ENCODE measurements around the gene CACNA2D2. TPM values are rescaled to one million over a fixed set of nuclear protein-coding genes. Genes with fewer than 3 reads are reported as not detected.

The CACNA2D2 gene
- total RNA-seq, 2 donors from 2014 or later: 1.3 TPM

DNA sequence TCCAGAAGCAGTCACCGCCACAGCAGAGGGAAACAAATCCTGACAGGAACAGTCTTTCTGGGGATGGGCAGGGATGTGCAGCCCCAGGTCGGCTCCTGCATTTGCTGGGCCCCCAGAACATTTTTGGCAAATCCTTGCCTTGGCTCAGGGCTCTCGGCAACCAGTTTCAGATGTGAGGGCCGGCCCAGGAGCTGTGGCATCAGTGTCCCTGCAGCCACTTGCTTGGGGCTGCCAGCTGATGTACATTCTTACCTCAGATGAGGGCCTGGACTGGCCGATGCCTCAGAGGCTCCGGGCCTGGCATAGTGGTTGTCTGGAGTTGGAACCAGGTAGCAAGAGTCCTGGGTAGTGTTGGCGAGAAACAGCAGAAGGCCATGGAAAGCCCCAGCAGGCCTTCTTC lies 148.6 kb downstream of the CACNA2D2 start:
- no peak overlapping the region for H3K27ac ChIP-seq
- no peak for ATAC-seq
- H3K27me3 ChIP-seq: no peaks in the 10 kb centered on the region
- H3K9me3 ChIP-seq: no peaks in the 10 kb centered on the region
- DNase-seq: no peak
- 83 to 95% methylated on average over 3 to 7 of the region's 7 CpGs for WGBS, 2 donors
- H3K4me1 ChIP-seq: peaks cover 52% of the 10 kb centered on the region
- H3K36me3 ChIP-seq (replicated peaks in 1 of 2; ENCODE audit: insufficient read depth in 1 of 2, low read depth in 2 of 2): peaks cover 13 to 14% of the 10 kb centered on the region in 2 donors
- intact Hi-C loops (cut with DNase I): no loop called here
- H3K4me3 ChIP-seq: no peak overlapping the region
- TF ChIP-seq, protein P1, sequence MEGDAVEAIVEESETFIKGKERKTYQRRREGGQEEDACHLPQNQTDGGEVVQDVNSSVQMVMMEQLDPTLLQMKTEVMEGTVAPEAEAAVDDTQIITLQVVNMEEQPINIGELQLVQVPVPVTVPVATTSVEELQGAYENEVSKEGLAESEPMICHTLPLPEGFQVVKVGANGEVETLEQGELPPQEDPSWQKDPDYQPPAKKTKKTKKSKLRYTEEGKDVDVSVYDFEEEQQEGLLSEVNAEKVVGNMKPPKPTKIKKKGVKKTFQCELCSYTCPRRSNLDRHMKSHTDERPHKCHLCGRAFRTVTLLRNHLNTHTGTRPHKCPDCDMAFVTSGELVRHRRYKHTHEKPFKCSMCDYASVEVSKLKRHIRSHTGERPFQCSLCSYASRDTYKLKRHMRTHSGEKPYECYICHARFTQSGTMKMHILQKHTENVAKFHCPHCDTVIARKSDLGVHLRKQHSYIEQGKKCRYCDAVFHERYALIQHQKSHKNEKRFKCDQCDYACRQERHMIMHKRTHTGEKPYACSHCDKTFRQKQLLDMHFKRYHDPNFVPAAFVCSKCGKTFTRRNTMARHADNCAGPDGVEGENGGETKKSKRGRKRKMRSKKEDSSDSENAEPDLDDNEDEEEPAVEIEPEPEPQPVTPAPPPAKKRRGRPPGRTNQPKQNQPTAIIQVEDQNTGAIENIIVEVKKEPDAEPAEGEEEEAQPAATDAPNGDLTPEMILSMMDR (IDR thresholded peaks at IDR 0.05): no peak
- TF ChIP-seq POLR2A (IDR thresholded peaks at IDR 0.05): no peak

DNA sequence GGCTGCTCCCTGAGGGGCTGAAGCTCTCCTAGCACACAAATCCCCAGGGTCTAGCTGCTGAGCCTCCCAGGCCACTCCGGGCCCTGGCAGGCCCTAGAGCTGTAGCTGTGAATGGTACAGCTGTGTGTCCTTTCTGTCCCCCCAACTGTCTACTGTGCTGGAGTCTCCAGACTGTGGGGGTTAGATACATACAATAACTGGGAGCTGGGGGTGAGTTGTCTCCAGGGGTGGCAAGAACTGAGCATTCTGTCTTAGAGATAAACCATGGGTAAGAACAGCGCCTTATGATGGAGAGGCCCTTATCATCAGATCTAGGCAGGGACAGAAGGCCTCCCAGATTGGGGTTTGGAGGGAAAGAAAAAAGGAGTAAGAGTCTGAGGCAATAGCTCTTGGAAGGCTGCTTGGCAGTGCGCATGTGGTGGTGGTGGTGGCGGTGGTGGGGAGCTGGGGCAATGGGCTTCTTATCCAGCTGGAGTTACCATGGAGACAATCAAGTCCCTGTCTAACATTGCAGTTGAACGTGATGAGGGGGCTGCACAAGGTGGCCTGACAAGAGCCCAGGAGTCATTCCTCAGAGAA lies 149.2 kb downstream of the CACNA2D2 start:
- H3K4me3 ChIP-seq: no peak overlapping the region
- no peak for ATAC-seq
- DNase-seq: no peak
- intact Hi-C loops (cut with DNase I): no loop called here
- WGBS, 2 donors: 78 to 85% methylated on average over 4 to 5 of the region's 5 CpGs
- H3K27me3 ChIP-seq: no peaks in the 10 kb centered on the region
- peaks cover 13 to 14% of the 10 kb centered on the region in 2 donors for H3K36me3 ChIP-seq (replicated peaks in 1 of 2; ENCODE audit: insufficient read depth in 1 of 2, low read depth in 2 of 2)
- H3K4me1 ChIP-seq: peaks cover 58% of the 10 kb centered on the region
- no peak overlapping the region for H3K27ac ChIP-seq
- TF ChIP-seq, protein P1 (IDR thresholded peaks at IDR 0.05): no peak
- no peak for TF ChIP-seq POLR2A (IDR thresholded peaks at IDR 0.05)
- H3K9me3 ChIP-seq: no peaks in the 10 kb centered on the region

DNA sequence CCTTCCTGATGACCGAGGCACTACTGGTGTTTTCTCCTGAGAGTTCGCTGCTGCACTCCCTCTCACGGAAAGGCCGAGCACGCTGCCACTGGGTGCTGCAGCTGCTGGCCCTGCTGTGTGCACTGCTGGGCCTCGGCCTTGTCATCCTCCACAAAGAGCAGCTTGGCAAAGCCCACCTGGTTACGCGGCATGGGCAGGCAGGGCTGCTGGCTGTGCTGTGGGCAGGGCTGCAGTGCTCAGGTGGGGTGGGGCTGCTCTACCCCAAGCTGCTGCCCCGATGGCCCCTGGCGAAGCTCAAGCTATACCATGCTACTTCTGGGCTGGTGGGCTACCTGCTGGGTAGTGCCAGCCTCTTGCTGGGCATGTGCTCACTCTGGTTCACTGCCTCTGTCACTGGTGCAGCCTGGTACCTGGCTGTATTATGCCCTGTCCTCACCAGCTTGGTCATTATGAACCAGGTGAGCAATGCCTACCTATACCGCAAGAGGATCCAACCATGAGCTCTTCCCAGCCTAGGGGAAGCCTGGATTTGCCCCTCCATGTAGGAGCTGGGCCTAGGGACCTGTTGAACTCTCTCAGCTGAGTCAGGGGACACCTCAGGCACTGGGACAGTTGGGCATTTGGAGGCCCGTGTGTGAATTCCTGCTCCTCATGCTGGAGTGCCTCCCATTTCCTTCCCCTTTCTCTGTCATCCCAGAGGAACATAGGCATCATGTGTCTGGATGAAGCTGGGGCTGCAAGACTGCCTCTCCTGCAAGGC lies 150.0 kb downstream of the CACNA2D2 start:
- Histone ChIP-seq H3K4me3 (no peak overlapping the region), H3K27me3 (no peaks in the 10 kb centered on the region), H3K36me3 (replicated peaks in 1 of 2; ENCODE audit: insufficient read depth in 1 of 2, low read depth in 2 of 2) (peaks cover 13 to 14% of the 10 kb centered on the region in 2 donors), H3K27ac (peak overlapping the region in 1 of 4 donors; percentile 24), H3K4me1 (peaks cover 64% of the 10 kb centered on the region), H3K9me3 (no peaks in the 10 kb centered on the region)
- 76 to 86% methylated on average over 2 to 12 of the region's 12 CpGs for WGBS, 2 donors
- intact Hi-C loops (cut with DNase I): no loop called here
- ATAC-seq (no peak), DNase-seq (no peak)
- TF ChIP-seq POLR2A (IDR thresholded peaks at IDR 0.05): no peak
- TF ChIP-seq, protein P1 (IDR thresholded peaks at IDR 0.05): no peak

DNA sequence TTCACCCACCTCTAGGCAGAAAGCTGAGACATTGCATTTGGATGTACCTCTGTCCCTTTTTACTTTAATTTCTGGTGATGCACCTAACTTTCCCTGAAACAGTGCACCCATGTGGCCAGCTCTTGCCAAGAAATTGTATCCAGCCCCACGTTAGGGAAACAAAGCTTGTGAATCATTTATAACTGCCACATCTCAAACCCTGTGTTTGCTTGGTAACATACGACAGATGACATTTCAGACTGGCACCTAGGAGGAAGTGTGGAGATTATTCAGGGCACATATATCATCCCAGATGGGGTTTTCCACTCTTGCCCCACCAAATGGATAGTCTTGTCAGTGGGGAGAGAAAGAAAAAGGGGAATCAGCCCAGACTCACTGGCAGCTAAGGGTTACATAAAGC lies 150.7 kb downstream of the CACNA2D2 start:
- Histone ChIP-seq H3K9me3 (no peaks in the 10 kb centered on the region), H3K27ac (peak overlapping the region in 1 of 4 donors; percentile 24), H3K4me1 (peaks cover 64% of the 10 kb centered on the region), H3K4me3 (no peak overlapping the region), H3K36me3 (replicated peaks in 1 of 2; ENCODE audit: insufficient read depth in 1 of 2, low read depth in 2 of 2) (peaks cover 13 to 14% of the 10 kb centered on the region in 2 donors), H3K27me3 (no peaks in the 10 kb centered on the region)
- 9 to 39% methylated on average over 2 of the region's 2 CpGs for WGBS, 2 donors
- no peak for TF ChIP-seq POLR2A (IDR thresholded peaks at IDR 0.05)
- TF ChIP-seq, protein P1 (IDR thresholded peaks at IDR 0.05): peak in 2 of 7 experiments; percentile 12 to 16
- intact Hi-C loops (cut with DNase I): no loop called here
- DNase-seq: no peak
- no peak for ATAC-seq

All from body of pancreas (tissue), 4 donors.